B cell (primary cell): Measurements from ENCODE around the gene NT5M. TPM values are rescaled to one million over a fixed set of nuclear protein-coding genes. Genes with fewer than 3 reads are reported as not detected.

Experiments
- ATAC-seq: fragments of 200-7000 bp; cut with Tn5 transposase; one replicate; pipeline ENCODE4 v1.10.0; 2021; ENCODE audit warnings: low read depth, mild to moderate bottlenecking, moderate number of reproducible peaks, moderate library complexity
- CTCF ChIA-PET: fragments of 350-600 bp; sonication (Branson Sonifier 250); formaldehyde crosslinking; loops from one replicate; lab custom pipeline; 2021; ENCODE audit warnings: antibody characterized with exemption, inconsistent platforms; lab: Charles Lee
- POLR2A ChIA-PET: fragments of 350-600 bp; sonication (Branson Sonifier 250); formaldehyde crosslinking; loops from one replicate; lab custom pipeline; 2021; ENCODE audit warnings: antibody characterized with exemption; lab: Charles Lee
- DNase-seq: peaks from one replicate; pipeline ENCODE4 v3.0.0; 2013
- H2AFZ ChIP-seq: 2 replicates; pipeline ENCODE4 v1.6.1; 2012; ENCODE audit warnings: mild to moderate bottlenecking, low read depth, low read length; ENCODE audit not compliant: insufficient read depth, poor library complexity, severe bottlenecking
- H3K27ac ChIP-seq, 2 donors: 1 replicate in 1 of 2; 2 replicates in 1 of 2; pipeline ENCODE4 v1.5.1; 2012 to 2013; ENCODE audit warnings: low read length in 2 of 2, mild to moderate bottlenecking in 2 of 2, moderate library complexity in 1 of 2
- H3K27me3 ChIP-seq, 4 experiments: fragments of 200-600 bp in 1 of 4; sonication (generic) in 1 of 4; replicated peaks in 1 of 4; 1 replicate in 2 of 4; 2 replicates in 2 of 4; pipeline versions ENCODE4 v1.6.1 to v1.7.0; 2013 to 2016; ENCODE audit warnings: low read length in 3 of 4, mild to moderate bottlenecking in 2 of 4, mixed read lengths in 1 of 4, moderate library complexity in 1 of 4; ENCODE audit not compliant: insufficient read depth in 4 of 4, control insufficient read depth in 3 of 4; ENCODE audit errors: control extremely low read depth in 1 of 4
- H3K36me3 ChIP-seq, 2 experiments: replicated peaks in 1 of 2; 1 replicate in 1 of 2; 2 replicates in 1 of 2; pipeline versions ENCODE4 v1.6.1 to v1.7.1; 2013; ENCODE audit warnings: low read length in 1 of 2; ENCODE audit not compliant: insufficient read depth in 2 of 2, control insufficient read depth in 1 of 2; ENCODE audit errors: control extremely low read depth in 1 of 2, extremely low read depth in 1 of 2
- H3K4me1 ChIP-seq, 2 donors: fragments of 200-600 bp in 1 of 2; sonication (generic) in 1 of 2; 1 replicate in 1 of 2; 2 replicates in 1 of 2; pipeline versions ENCODE4 v1.5.1 to v1.6.1; 2013 to 2017; ENCODE audit warnings: low read length in 2 of 2; ENCODE audit not compliant: control insufficient read depth in 2 of 2, insufficient read depth in 2 of 2
- H3K4me2 ChIP-seq: replicated peaks from 2 replicates; pipeline ENCODE3; 2012; ENCODE audit warnings: mild to moderate bottlenecking, low read depth, low read length; ENCODE audit not compliant: poor library complexity, severe bottlenecking
- H3K4me3 ChIP-seq, 5 experiments: fragments of 200-600 bp in 1 of 5; sonication (generic) in 1 of 5; 1 replicate in 3 of 5; 2 replicates in 2 of 5; pipeline versions ENCODE4 v1.5.1 to v1.7.0; 2011 to 2016; ENCODE audit warnings: low read length in 4 of 5, mild to moderate bottlenecking in 4 of 5, low read depth in 2 of 5, control low read depth in 1 of 5, moderate library complexity in 1 of 5; ENCODE audit not compliant: insufficient read depth in 1 of 5; ENCODE audit errors: control extremely low read depth in 1 of 5, extremely low read depth in 1 of 5
- H3K79me2 ChIP-seq: fragments of 200-600 bp; sonication (generic); one replicate; pipeline ENCODE4 v1.6.0; 2016; ENCODE audit warnings: low read length; ENCODE audit not compliant: control insufficient read depth, insufficient read depth
- H3K9ac ChIP-seq: fragments of 200-600 bp; sonication (generic); 2 replicates; pipeline ENCODE4 v1.6.1; 2017; ENCODE audit warnings: mild to moderate bottlenecking, low read length, moderate library complexity
- H3K9me3 ChIP-seq, 3 donors: one replicate each; pipeline versions ENCODE4 v1.6.1 to v1.7.1; 2013; ENCODE audit warnings: low read length in 2 of 3; ENCODE audit not compliant: control insufficient read depth in 2 of 3, insufficient read depth in 1 of 3; ENCODE audit errors: control extremely low read depth in 1 of 3
- H4K20me1 ChIP-seq: 2 replicates; pipeline ENCODE4 v1.6.0; 2012; ENCODE audit warnings: mild to moderate bottlenecking, low read length; ENCODE audit not compliant: insufficient read depth, control insufficient read depth, poor library complexity, severe bottlenecking
- H3K27ac Mint-ChIP-seq: one replicate; pipeline ENCODE4 v1.8.0; 2021; ENCODE audit warnings: mixed read lengths
- H3K27me3 Mint-ChIP-seq: one replicate; pipeline ENCODE4 v1.8.0; 2021; ENCODE audit warnings: mixed read lengths
- H3K4me1 Mint-ChIP-seq: one replicate; pipeline ENCODE4 v1.8.0; 2021; ENCODE audit warnings: mixed read lengths
- H3K4me3 Mint-ChIP-seq: one replicate; pipeline ENCODE4 v1.8.0; 2021; ENCODE audit warnings: mixed read lengths
- H3K9me3 Mint-ChIP-seq: one replicate; pipeline ENCODE4 v1.8.0; 2022; ENCODE audit warnings: mixed read lengths; ENCODE audit not compliant: insufficient read depth
- EZH2 ChIP-seq: IDR thresholded peaks from 2 replicates; pipeline ENCODE4 v1.6.1; 2012; ENCODE audit warnings: borderline replicate concordance, low read depth, mild to moderate bottlenecking, moderate library complexity, low read length; ENCODE audit not compliant: insufficient read depth, poor library complexity, severe bottlenecking
- WGBS: methylation state at CpG from one replicate; pipeline ENCODE4 v1.1.5; 2013; ENCODE audit warnings: missing lambda C conversion rate; ENCODE audit not compliant: insufficient coverage; 5-methylcytosine and 5-hydroxymethylcytosine counted together
- intact Hi-C: fragments of 100-400 bp; cut with micrococcal nuclease; formaldehyde crosslinking; loops from one replicate; pipeline ENCODE4 v1.10.0; 2022
- polyA plus RNA-seq: library from polyadenylated mRNA; depleted of rRNA; stranded (reverse); fragments of >200 nt; gene quantifications from 2 replicates; pipeline ENCODE4 v1.2.3, GENCODE V29; 2012
- total RNA-seq, 2 donors: library from RNA; stranded (reverse); fragments of 120-200 nt in 1 of 2; gene quantifications; 1 replicate in 1 of 2; 2 replicates in 1 of 2; pipeline versions ENCODE4 v1.2.3 to v1.2.4, GENCODE V29; 2013 to 2022
- TF ChIP-seq, protein P1 (sequence below): fragments of 200-600 bp; IDR thresholded peaks from one replicate; pipeline ENCODE4 v1.8.0; 2022; ENCODE audit warnings: antibody characterized with exemption, mild to moderate bottlenecking

The NT5M gene
- total and polyA plus RNA-seq, 2 donors (not counting 1 experiment from before 2014, with no cell fraction given): 0.40 to 0.47 TPM

DNA sequence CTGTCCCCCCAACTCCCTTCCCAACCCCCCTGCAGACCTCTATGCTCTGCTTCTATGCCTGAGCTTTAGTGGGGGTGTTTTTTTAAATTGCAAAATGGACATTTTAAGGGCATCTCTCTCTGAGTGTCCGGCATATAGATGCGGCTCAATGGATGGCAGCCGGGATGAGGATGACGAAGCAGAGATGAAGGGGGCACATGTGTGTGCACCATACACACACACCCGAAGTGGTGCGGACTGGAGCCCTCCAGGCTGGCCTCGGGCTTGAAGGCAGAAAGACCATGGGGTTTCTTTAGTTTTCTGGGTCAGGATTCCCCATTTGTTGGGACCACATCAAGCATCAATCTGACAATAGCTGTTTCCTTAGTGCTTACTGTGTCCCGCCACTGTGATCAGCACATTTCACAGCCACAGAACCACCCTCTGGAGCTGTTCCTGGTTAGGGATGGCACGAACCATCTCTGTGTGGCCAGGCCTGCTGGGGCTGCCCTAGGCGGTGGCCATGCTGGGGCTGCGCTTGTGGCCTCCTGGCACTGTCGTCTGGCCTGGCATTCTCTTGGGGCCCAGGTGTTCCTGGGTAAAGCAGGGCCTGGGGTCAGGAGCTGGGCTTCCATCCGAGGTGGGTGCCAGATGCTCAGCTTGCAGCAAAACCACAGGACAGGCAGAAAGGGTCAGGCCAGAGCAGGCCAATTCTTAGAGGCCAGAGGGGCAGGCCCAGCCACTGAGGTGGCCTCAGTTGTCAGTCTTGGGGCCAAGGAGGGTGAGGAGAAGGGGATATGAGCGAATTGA lies 49.9 kb downstream of the NT5M start:
- intact Hi-C loops: no loop called here
- Histone ChIP-seq H2AFZ (no peak overlapping the region), H3K4me1 (peaks cover 3 to 7% of the 10 kb centered on the region in 2 donors), H3K27me3 (no peaks in the 10 kb centered on the region), H3K27ac (no peak overlapping the region), H3K4me2 (no peak overlapping the region), H3K9ac (no peak overlapping the region), H3K4me3 (no peak overlapping the region), H3K9me3 (peaks cover 0 to 2% (median 0%) of the 10 kb centered on the region in 3 donors), H3K36me3 (no peaks in the 10 kb centered on the region), H4K20me1 (no peaks in the 10 kb centered on the region), H3K79me2 (no peaks in the 10 kb centered on the region)
- no peak for ATAC-seq
- no peak for TF ChIP-seq EZH2
- TF ChIP-seq, protein P1, sequence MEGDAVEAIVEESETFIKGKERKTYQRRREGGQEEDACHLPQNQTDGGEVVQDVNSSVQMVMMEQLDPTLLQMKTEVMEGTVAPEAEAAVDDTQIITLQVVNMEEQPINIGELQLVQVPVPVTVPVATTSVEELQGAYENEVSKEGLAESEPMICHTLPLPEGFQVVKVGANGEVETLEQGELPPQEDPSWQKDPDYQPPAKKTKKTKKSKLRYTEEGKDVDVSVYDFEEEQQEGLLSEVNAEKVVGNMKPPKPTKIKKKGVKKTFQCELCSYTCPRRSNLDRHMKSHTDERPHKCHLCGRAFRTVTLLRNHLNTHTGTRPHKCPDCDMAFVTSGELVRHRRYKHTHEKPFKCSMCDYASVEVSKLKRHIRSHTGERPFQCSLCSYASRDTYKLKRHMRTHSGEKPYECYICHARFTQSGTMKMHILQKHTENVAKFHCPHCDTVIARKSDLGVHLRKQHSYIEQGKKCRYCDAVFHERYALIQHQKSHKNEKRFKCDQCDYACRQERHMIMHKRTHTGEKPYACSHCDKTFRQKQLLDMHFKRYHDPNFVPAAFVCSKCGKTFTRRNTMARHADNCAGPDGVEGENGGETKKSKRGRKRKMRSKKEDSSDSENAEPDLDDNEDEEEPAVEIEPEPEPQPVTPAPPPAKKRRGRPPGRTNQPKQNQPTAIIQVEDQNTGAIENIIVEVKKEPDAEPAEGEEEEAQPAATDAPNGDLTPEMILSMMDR: no peak
- CTCF ChIA-PET: interaction anchor here (2.2 to 9.0 kb wide), 5 partner anchors 95 to 289 kb away, joined by 7 to 124 read pairs (median 12); partner anchors contain the start of gene RASD1
- POLR2A ChIA-PET: no interaction called here
- DNase-seq: no peak
- no peak overlapping the region for H3K4me3 Mint-ChIP-seq
- H3K4me1 Mint-ChIP-seq: peaks cover 4% of the 10 kb centered on the region
- H3K27me3 Mint-ChIP-seq: no peaks in the 10 kb centered on the region
- no peaks in the 10 kb centered on the region for H3K9me3 Mint-ChIP-seq
- WGBS: 90% methylated on average over 13 of the region's 14 CpGs
- H3K27ac Mint-ChIP-seq: no peak overlapping the region
